ENCODE data around the gene UBE2S. TPM values are rescaled to one million over a fixed set of nuclear protein-coding genes. Genes with fewer than 3 reads are reported as not detected.

The UBE2S gene
- polyA plus RNA-seq, 10 donors, result 26.3 to 47.0 (median 37.2) TPM

DNA sequence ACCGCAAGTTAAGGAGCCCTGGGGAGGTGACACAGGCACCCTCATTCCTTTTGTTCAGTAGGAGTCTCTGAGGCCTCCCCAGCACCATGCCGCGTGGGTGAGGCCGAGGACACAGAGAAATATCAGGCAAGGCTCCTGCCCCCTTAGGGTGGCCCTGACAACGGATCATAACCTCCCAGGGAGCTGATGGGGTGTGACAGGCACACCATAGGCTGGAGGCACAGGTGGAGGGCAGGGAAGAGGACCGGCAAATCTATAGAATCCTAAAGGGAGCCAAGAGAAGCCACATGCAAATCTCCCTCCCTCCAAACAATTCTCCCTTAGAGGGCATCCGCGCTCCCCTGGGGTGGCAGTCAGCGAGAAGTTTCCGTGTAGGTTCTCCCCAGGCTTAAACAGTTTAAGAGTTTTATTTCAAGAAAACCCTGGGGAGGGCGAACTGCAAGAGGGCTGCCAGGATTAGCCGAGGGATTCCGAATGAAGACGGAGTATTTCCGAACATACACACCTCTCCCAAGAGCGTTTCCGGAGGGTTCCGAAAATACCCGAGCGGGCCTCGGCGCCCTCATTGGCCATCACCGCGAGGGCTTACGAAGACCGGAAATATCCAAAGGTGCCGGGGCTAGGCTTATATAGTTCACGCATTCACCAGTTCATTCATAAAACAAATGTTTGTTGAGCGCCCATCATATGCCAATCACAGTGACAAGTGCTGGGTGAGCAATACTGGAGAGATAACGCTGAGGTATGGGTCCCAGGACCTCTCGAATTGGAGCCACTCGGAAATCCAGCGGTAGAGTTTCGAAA, 22.5 kb downstream of the UBE2S start:
- DNase-seq, result peak; percentile 97 to 99 (median 97)

DNA sequence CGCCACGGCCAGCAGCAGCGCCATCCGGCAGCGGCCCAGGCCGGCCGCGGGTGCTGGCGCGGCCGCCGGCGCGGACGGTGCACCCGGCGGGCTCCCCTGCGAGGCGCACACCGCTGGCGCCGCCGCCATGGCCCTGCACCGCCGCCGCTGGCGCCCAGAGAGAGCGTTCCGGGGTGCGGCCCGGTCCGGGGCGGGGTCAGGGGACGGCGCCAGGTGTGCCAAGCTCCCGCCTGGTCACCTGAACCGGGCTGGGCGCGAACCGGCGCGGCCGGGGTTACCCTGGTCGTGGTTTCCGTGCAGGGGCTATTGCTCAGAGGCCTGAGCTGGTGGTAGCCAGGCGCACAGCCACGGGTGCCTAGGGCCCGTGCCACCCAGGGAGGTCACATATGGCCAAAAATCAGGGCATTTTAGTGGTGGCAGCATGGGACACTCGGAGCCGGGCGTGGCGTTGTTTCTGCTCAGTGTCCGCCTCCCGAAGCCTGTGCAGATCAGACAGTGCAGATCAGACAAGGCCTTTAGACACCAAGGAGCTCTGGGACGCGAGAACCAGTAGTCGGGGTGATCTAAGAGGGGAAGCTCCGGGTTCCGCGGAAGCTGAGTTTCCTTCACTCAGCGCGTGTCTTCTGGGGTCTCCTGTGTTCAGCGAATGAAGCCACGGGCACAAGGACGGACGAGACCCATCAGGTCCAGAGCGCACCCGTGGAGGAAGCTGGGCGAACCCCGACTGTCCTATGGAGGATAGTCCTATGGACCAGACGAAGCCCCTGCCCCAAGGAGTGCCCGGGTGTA, 23.3 kb downstream of the UBE2S start, which contains the start of gene TMEM238:
TSS of gene TMEM238 (minus strand) at position 162 of the 789 bp plus-strand sequence. CDS start at position 129, 33 bp downstream.
- DNase-seq, result peak in 1 of 3 donors; percentile 55

DNA sequence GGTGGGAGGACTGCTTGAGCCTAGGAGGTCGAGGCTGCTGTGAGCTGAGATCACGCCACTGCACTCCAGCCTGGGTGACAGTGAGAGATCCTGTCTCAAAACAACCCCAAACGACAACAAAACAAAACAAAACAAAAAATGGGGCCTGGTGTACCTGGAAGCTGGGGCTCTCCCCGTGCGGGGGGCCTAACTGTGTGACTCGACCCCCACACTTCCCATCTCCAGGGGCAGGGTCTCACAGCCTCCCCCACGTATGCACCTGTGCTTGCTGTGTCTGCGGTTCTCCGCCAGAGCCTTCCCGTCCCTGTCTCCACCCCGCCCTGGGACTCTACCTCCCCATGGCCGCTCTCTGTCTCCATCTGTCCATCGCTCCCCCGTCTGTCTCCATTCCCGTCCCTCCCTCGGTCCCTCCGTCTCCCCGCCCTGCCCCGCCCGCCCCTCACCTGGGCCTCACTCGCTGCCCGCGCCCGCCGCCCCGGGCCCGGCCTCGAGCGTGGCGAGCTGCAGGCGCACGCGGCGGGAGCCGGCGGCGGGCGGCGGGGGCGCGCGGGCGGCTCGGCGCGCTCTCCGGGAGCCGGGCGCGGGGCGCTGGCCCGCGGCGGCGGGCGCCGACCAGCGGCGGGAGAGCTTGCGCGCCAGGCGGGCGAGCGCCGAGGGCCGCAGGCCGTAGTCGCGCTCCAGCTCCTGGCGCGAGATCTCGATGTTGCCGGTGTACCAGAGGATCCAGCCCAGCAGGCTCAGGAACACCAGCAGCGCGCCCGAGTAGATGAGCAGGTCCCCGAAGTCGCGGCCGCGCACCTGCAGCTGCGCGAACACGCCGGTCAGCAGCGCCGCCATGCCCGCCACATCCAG, 24.1 kb downstream of the UBE2S start:
- peak in 2 of 3 donors; percentile 69 to 84 for DNase-seq

DNA sequence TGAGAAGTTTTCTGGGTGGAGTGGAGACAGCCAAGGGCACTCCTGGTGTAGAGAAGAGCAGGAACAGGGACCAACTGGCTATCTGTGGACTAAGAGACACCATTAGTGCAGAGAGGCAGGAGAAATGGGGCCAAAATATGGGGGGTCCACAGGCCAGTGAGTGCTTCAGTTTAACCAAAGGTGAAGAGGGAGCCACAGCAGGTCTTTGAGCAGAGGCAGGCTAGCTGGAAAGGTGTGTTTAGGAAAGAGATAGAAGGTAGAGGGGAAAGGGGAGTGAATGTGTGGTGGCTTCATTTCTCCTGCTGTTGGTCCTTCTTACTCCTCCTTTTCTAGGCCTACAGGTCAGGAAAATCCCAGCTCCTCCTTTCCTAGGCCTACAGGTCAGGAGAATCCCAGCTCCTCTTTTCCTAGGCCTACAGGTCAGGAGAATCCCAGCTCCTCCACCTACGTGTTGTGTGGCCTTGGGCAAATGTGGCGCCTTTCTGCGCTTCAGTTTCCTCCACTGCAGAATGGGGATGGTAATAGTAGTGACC, 25.0 kb downstream of the UBE2S start:
- no peak for DNase-seq

DNA sequence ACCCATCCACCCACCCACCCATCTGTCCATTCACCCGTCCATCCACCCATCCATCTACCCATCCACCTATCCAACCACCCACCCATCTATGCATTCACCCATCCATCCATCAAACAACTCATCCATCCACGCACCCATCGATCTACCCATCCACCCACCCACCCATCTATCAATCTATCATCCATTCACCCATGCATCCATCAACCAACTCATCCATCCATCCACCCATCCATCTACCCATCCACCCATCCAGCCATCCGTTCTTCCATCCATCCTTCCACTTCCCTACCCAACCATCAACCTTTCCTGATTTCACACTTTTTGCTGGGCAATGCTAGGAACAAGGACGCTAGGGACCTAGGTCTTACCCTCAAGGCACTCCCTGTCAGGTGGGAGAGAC, 25.6 kb downstream of the UBE2S start:
- no peak for DNase-seq

DNA sequence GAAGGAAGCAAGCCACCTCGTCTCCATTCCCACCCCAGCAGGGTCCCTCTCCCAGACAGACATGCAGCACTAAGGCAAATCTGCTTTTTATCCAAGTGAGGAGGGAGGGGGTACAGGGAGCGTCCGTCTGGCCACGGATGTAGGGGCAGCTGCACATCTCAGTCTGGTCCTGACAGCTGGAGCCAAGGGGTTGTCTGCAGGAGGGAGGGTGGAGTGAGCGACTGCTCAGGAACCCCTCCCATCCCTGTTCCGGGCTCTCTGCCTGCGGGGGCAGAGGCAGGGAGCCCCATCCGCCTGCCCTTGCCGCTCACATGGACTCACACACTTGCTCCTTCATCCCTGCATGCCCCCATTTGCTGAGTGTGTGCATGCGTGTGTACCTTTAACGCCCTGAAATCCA, 28.4 kb downstream of the UBE2S start:
- DNase-seq, result peak; percentile 51 to 81 (median 55)

DNA sequence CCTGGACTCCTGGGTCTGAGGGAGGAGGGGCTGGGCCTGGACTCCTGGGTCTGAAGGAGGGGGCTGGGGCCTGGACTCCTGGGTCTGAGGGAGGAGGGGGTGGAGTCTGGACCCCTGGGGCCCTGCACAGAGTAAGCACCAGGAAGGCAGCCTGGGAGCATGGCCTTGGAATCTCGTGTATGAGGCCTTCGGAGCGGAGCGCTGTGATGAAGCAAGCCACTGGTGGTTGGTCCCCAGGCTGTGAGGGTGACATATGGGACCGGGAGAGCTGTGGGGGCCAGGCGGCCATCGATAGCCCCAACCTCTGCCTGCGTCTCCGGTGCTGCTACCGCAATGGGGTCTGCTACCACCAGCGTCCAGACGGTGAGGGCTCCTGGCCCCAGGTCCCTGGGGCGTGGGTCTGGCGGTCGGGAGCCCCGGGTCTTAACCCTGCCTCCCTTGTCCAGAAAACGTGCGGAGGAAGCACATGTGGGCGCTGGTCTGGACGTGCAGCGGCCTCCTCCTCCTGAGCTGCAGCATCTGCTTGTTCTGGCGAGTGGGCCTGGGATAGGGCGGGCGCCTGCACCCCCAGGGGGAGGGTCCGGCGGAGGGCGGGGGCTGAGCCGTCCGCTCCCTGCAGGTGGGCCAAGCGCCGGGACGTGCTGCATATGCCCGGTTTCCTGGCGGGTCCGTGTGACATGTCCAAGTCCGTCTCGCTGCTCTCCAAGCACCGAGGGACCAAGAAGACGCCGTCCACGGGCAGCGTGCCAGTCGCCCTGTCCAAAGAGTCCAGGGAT, 30.0 kb downstream of the UBE2S start:
- peak in 1 of 3 donors; percentile 75 for DNase-seq

DNA sequence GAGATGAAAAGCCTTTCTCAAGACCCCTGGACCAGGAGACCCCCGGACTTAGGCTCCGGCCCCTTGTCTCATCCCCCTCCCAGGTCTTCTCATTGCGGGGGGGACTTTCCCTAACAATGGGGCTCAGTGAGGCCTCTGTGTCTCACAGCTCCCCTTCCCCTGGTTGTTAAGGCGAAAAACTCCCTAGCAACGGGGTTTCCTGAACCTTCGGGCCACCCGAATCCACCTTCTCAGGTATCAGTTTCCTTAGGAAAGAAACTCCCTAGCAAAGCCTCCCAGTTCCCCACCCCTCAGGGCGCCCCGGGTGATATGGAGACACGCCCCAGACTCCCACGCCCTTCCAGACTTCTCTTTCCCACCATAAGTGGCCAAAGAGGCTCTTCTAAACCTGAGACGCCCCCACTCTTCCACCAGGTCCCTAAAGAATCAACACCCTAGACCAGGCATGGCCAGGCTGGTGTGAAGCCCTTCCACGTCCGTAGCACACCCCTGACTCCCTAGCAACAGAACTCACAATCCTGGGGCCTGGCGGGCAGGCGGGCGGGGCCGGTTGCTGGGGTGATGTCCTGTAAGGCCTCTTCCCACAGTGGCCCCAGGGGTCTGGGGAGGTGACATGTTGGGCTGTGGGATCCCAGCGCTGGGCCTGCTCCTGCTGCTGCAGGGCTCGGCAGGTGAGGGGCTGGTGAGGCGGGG, 31.2 kb downstream of the UBE2S start, which contains the start of gene TMEM190:
TSS of gene TMEM190 (plus strand) at position 586 of the 693 bp plus-strand sequence. CDS start at position 614, 28 bp downstream.
- no peak for DNase-seq

DNA sequence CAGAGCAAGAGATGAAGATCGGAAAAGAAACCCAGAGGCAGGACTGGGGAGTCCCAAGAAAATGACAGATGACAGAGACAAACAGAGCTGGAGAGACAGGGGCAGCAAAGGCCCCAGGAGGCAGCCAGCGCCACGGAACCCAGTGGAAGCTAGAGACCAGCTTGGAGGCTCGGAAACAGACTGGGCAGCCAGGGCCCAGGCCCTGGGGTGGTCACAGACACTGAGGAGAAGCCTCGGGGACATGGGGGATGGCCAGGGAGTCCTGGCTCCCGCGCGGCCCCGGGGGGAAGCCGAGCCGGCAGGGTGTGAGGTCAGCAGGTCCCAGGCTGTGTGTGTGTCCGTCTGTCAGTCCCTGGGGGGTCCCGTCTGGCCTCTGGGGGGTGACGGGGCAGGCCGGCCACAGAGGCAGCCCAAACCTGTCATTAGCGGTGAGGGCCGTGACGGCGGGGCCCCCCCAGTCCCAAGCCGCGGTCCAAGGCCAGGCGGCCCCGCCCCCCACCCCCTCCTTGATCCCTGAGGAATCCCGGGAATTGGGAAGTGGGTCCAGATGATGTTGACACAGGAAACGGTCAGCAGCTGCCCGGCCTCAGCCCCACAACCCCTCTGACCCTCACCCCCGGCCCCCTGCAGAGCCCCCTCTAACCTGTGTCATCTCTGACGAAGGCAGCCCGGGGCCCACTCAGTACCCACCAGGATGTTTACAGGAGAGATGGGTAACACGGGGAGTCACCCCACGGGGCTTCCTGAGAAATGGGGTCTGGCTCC, 33.4 kb downstream of the UBE2S start:
- DNase-seq, result no peak

DNA sequence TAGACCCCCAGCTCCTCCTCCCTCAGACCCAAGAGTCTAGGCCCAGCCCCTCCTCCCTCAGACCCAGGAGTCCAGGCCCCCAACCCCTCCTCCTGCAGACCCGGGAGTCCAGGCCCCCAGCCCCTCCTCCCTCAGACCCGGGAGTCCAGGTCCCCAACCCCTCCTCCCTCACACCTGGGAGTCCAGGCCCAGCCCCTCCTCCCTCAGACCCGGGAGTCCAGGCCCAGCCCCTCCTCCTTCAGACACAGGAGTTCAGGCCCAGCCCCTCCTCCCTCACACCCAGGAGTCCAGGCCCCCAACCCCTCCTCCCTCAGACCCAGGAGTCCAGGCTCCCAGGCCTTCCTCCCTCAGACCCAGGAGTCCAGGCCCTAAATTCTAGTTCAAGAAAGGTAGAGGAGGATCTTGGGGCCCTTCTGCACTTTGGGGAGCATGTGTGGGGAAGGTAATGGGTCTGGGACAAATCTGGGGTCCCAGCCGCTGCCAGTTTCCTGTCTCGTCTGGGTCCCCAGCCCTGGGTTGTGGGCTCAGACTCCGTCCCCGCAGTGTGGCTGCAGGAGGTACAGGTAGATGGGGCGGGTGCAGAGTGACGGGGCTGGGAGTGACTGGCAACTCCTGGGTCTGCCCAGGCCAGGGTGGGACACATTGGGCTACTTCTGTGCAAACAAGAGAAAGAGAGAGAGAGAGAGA, 34.1 kb downstream of the UBE2S start:
- DNase-seq, result no peak

DNA sequence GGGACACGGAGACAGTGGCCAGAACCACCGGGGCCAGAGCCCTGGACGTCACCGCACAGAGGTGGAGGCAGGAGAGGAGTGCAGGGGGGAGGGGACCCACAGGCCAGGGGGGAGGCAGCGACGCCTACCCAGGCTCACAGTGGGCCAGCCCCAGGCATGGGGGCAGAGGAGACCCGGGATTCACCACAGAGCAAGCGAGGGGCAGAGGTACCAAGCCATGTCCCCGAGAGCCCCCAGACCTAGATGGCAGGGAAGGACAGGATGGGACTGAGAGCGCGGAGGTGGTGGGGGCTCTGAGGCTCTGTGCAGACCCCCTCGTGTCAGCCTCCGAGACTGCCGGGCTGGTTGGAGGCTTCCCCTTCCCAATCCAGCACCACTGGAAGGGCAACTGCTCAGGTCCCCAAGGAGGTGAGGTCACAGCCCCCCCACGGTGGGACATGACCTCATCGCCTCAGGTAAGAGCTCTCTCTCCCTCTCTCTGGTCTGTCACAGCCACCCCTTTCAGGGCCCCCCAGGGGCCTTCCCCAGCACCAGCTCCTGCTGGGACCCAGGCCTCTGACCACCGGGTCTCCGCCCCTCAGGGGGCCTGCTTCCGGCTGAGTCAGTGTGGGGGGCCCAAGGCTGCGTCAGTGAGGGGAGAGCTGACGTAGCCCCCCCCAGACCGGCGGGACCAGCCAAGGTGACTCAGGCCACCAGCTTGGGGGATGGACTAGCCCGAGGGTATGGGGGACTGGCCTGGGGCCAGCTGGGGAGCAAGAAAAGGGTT, 35.1 kb downstream of the UBE2S start:
- DNase-seq, result peak in 1 of 3 donors; percentile 44

DNA sequence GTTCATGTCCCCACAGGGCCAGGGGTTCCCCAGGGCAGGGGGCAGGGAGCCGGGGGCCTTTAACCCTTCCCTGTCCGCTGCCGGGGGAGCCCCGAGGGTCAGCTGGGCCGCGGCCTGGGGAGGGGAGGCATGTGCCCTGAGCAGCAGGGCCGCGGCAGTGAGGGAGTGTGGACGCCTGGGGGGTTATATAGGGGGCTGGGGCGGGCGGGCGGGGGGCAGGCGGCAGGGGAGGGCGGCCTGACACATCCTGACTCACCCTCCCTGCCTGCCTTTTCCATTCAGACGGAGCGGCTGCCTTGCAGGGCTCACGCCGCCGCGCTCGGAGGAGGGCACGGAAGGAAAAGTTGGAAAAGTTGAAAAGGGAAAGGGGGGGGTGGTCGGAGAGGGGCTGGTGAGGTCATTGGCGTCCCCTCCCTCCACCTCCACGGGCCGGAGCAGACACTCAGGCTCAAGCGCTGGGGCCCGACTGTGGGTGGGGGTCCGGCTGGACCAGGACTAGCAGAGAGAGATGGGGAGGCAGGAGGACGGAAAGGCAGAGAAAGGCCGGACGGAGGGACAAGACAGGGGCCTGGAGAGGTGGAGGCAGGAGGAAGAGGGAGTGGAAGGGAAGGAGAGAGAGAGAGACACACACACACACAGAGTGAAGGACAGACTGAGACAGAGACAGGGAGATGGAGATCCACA, 37.1 kb downstream of the UBE2S start, which contains the start of gene IL11:
TSS of gene IL11 (minus strand) at position 159 of the 684 bp plus-strand sequence. CDS start at position 6, 153 bp downstream.
- no peak for DNase-seq

DNA sequence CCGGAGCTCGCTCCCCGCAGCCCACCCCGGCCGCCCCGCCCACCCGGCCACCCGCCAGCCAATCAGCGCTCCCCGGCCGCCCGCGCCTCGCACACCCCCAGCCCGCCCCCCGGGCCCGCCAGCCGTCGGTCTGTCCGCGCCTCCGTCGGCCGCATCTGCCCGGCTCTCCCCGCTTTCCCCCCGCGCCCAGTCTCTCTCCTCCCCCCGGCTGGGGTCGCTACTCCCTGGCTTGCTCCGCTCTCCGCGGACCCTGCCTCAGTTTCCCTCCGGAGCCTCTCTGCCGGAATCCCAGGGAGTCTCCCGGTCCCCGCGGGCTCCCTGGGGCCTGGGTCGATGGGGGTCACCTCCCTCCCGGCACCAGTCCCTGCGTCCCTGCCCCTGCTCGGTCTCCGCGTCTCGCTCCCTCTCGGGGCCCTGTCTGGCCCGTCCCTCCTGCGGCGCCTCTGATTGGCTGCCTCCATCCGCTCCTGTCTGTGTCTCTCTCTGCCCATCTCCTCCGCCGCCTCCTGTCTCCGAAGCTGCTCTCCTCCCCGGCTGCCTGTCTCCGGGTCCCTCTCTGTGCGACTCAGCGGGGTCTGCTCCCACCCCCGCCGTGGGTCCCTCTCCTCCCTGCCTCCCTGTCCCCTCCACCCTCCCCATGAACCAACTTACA, 37.8 kb downstream of the UBE2S start:
- peak in 1 of 3 donors; percentile 66 for DNase-seq

DNA sequence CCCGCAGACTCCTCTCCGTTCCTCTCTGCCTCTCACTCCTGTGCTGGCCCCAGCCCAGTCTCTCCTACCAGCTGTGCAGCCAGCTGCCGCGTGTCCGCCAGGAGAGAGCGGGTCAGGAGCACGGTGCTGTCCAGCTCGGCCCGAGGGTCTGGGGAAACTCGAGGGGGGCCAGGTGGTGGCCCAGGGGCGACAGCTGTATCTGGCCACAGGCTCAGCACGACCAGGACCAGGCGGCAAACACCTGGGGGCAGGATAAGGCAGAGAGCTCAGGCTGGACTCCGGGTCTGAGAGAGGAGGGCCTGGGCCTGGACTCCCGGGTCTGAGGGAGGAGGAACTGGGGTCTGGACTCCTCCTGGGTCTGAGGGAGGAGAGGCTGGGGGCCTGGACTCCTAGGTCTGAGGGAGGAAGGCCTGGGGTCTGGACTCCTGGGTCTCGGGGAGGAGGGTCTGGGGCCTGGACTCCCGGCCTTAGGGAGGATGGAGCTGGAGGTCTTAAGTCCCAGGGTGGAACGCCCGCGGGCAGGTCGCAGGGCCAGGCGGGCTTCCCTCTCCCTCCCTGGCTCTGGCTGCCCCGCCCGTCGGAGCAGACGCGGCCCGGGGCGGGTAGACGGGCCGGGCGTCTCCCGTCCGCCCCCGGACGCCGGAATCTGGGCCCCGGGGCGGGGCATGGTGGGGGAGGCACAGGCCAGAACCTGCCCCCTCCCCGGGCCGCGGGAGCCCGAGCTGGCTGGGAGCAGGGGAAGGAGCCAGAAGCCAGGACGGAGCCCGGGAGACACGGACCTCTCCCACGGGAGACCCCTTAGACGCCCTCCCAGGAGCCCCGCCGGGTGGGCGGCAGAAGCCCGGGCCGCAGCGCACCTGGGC, 38.7 kb downstream of the UBE2S start:
- peak in 1 of 3 donors; percentile 58 for DNase-seq

DNA sequence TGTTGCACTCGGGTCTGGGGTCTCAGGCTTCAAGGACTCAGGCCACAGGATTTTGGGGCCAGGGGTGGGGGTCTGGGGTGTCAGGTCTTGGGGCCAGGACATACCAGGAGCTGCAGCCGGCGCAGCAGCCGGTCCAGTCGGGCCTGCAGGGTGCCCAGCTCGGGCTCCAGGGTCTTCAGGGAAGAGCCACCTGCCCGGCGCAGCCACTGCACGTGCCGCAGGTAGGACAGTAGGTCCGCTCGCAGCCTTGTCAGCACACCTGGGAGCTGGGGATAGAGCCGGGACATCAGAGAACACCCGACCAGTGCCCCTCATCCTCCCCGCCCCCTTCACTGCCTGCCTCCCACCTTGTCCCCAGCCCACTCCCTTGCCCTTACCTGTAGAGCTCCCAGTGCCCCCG, 39.5 kb downstream of the UBE2S start:
- DNase-seq, result no peak

All from muscle of back (tissue), 11 donors.